Type B pancreatic cell (in vitro differentiated cells): ENCODE measurements around the gene PGPEP1. TPM values are rescaled to one million over a fixed set of nuclear protein-coding genes. Genes with fewer than 3 reads are reported as not detected.
"Not testable (repeated sequence)": the region's sequence is repeated elsewhere in the genome, so short reads cannot be mapped to it uniquely, and the experiment has no call there.

Experiments
- DNase-seq: peaks from one replicate; pipeline ENCODE4 v3.0.0; 2021; ENCODE audit warnings: mixed read lengths; ENCODE audit not compliant: unreplicated experiment; ENCODE audit errors: extremely low spot score
- H3K27ac Mint-ChIP-seq: 2 replicates; pipeline ENCODE4 v1.8.0; 2021; ENCODE audit warnings: mild to moderate bottlenecking, mixed read lengths
- H3K27me3 Mint-ChIP-seq: 2 replicates; pipeline ENCODE4 v1.8.0; 2021; ENCODE audit warnings: mixed read lengths
- H3K36me3 Mint-ChIP-seq: 2 replicates; pipeline ENCODE4 v1.8.0; 2021; ENCODE audit warnings: mixed read lengths
- H3K4me1 Mint-ChIP-seq: one replicate; pipeline ENCODE4 v1.8.0; 2021; ENCODE audit warnings: mixed read lengths; ENCODE audit not compliant: unreplicated experiment
- H3K4me3 Mint-ChIP-seq: 2 replicates; pipeline ENCODE4 v1.8.0; 2021; ENCODE audit warnings: mild to moderate bottlenecking, mixed read lengths
- H3K9me3 Mint-ChIP-seq: 2 replicates; pipeline ENCODE4 v1.8.0; 2021; ENCODE audit warnings: mixed read lengths
- CTCF ChIP-seq: fragments of 200-600 bp; sonication (generic); conservative IDR thresholded peaks from 2 replicates; pipeline ENCODE4 v1.5.0; 2021; ENCODE audit warnings: antibody characterized with exemption, mild to moderate bottlenecking
- total RNA-seq: library from RNA; stranded (reverse); gene quantifications from 2 replicates; pipeline ENCODE4 v1.2.1, GENCODE V29; 2021; ENCODE audit warnings: low replicate concordance

PGPEP1 gene
- total RNA-seq, 1 donor from 2014 or later, result 28.8 TPM

GRCh38 chr19:18322318-18322758, 18.1 kb upstream of the PGPEP1 start:
- TF ChIP-seq CTCF, result no peak
- Mint-ChIP-seq H3K9me3 (no peaks in the 10 kb centered on the region), H3K36me3 (peaks cover 5% of the 10 kb centered on the region), H3K4me3 (peak overlapping the region; percentile 88), H3K4me1 (peaks cover 38% of the 10 kb centered on the region), H3K27me3 (no peaks in the 10 kb centered on the region), H3K27ac (peak overlapping the region; percentile 96)
- no peak for DNase-seq

GRCh38 chr19:18322759-18323460, 17.5 kb upstream of the PGPEP1 start, which contains the start of gene LSM4:
Gene LSM4 (minus strand): TSS chr19:18323076. CDS start chr19:18323020, 56 bp downstream.
- peaks cover 33% of the 10 kb centered on the region for H3K4me1 Mint-ChIP-seq
- DNase-seq, result peak; percentile 99
- H3K27ac Mint-ChIP-seq, result peak within 1 kb of the TSS; percentile 96
- H3K9me3 Mint-ChIP-seq, result no peaks in the 10 kb centered on the region
- TF ChIP-seq CTCF, result peak; percentile 48
- peak within 1 kb of the TSS; percentile 88 for H3K4me3 Mint-ChIP-seq
- peaks cover 5% of the 10 kb centered on the region for H3K36me3 Mint-ChIP-seq
- no peaks in the 10 kb centered on the region for H3K27me3 Mint-ChIP-seq

DNA sequence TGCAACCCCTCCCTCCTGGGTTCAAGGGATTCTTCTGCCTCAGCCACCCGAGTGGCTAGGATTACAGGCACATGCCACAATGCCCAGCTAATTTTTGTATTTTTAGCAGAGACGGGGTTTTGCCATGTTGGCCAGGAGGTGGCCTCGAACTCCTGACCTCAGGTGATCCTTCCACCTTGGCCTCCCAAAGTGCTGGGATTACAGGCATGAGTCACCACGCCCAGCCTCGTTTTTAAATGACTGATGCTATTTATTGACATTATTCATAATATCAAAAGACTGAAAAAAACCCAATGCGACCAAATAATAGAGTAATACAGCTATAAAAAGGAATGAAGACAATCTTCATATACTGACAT, 16.0 kb upstream of the PGPEP1 start:
- not testable (repeated sequence) for H3K36me3 Mint-ChIP-seq, H3K9me3 Mint-ChIP-seq, DNase-seq, H3K27me3 Mint-ChIP-seq
- Mint-ChIP-seq H3K4me3 (peak overlapping the region; percentile 9), H3K27ac (peak overlapping the region; percentile 96), H3K4me1 (peaks cover 45% of the 10 kb centered on the region)

DNA sequence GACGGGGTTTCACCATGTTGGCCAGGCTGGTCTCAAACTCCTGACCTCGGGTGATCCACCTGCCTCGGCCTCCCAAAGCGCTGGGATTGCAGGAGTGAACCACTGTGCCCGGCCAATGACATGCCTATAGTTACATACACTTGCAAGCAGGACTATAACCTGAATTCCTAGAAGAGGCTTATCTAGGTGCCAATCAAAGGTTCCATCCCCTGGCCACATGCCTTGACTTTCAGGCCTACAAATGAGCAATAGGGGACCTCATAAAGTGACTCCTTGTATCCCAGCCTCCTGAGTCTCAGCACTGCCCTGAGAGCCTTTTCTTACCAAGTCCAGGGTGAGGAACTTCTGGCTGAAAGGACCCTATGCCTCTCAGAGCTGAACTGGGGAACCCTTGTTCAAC, 13.6 kb upstream of the PGPEP1 start:
- Mint-ChIP-seq H3K27ac (no peak overlapping the region), H3K36me3 (no peaks in the 10 kb centered on the region), H3K9me3 (no peaks in the 10 kb centered on the region), H3K4me1 (peaks cover 31% of the 10 kb centered on the region), H3K4me3 (no peak overlapping the region), H3K27me3 (no peaks in the 10 kb centered on the region)
- DNase-seq, result no peak
- no peak for TF ChIP-seq CTCF

GRCh38 chr19:18328340-18329034, 11.9 kb upstream of the PGPEP1 start:
- H3K9me3 Mint-ChIP-seq, result no peaks in the 10 kb centered on the region
- DNase-seq, result peak; percentile 85
- no peaks in the 10 kb centered on the region for H3K36me3 Mint-ChIP-seq
- peak overlapping the region; percentile 83 for H3K4me3 Mint-ChIP-seq
- peak; percentile 89 for TF ChIP-seq CTCF
- no peaks in the 10 kb centered on the region for H3K27me3 Mint-ChIP-seq
- H3K27ac Mint-ChIP-seq, result peak overlapping the region; percentile 92
- H3K4me1 Mint-ChIP-seq, result peaks cover 20% of the 10 kb centered on the region

DNA sequence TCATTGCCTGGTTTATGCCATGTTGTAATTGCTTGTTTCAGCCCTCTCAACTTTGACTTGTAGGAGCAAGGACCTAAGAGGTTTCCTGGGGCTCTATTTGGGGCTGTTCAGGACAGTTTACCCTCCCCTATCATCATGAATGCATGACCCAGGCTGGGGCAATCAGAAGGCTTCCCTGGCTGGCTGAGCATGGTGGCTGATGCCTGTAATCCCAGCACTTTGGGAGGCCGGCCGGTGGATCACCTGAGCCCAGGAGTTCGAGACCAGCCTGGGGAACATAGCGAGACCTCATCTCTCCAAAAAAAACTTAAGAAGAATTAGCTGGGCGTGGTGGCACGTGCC, 11.4 kb upstream of the PGPEP1 start:
- Mint-ChIP-seq H3K4me3 (peak overlapping the region; percentile 83), H3K4me1 (peaks cover 15% of the 10 kb centered on the region), H3K27ac (peak overlapping the region; percentile 92), H3K36me3 (no peaks in the 10 kb centered on the region), H3K9me3 (no peaks in the 10 kb centered on the region), H3K27me3 (no peaks in the 10 kb centered on the region)
- no peak for TF ChIP-seq CTCF
- DNase-seq, result no peak
